ENCODE measurements around the gene DCTD. TPM values are rescaled to one million over a fixed set of nuclear protein-coding genes. Genes with fewer than 3 reads are reported as not detected.

Gene DCTD
- total RNA-seq, 1 experiment from 2014 or later = 100 TPM

- Histone ChIP-seq H2BK20ac (ENCODE audit: low read depth, low read length, poor library complexity, severe bottlenecking) (no peak overlapping the region), H3K18ac (ENCODE audit: insufficient read length, low read depth, low read length) (no peak overlapping the region), H3K23ac (ENCODE audit: insufficient read length, low read depth, low read length) (no peak overlapping the region), H4K20me1 (ENCODE audit: control insufficient read depth, insufficient read depth, insufficient read length) (no peaks in the 10 kb centered on the region), H4K8ac (replicated peaks; ENCODE audit: insufficient read length, low read depth, low read length) (no peak overlapping the region), H3K9ac (ENCODE audit: extremely low read depth, insufficient read length, low read length) (no peak overlapping the region), H3K9me3 (ENCODE audit: control insufficient read depth, low read depth, low read length) (peaks cover 13% of the 10 kb centered on the region), H4K91ac (ENCODE audit: insufficient read length, low read depth, low read length) (no peak overlapping the region), H3K79me1 (ENCODE audit: insufficient read depth, low read depth, low read length, poor library complexity, severe bottlenecking) (no peaks in the 10 kb centered on the region), H3K14ac (ENCODE audit: insufficient read depth, low read length) (no peak overlapping the region), H4K5ac (ENCODE audit: insufficient read length, low read depth, low read length) (no peak overlapping the region), H3K27me3 (ENCODE audit: insufficient read depth, low read length) (no peaks in the 10 kb centered on the region), H3K56ac (ENCODE audit: insufficient read length, low read depth, low read length) (no peak overlapping the region), H3K4ac (ENCODE audit: low read depth, low read length) (no peak overlapping the region), H2BK12ac (ENCODE audit: insufficient read length, low read depth, low read length) (no peak overlapping the region), H3T11ph (ENCODE audit: low read length) (no peak overlapping the region), H2BK120ac (ENCODE audit: low read depth, low read length, poor library complexity, severe bottlenecking) (no peak overlapping the region), H3K27ac (ENCODE audit: insufficient read length, low read depth, low read length) (no peak overlapping the region), H3K23me2 (ENCODE audit: insufficient read length, low read depth, low read length, poor library complexity, severe bottlenecking) (no peaks in the 10 kb centered on the region), H2AFZ (ENCODE audit: low read length) (no peak overlapping the region), H2BK5ac (ENCODE audit: insufficient read length, low read length) (no peak overlapping the region), H3K79me2 (ENCODE audit: insufficient read depth, low read length) (no peaks in the 10 kb centered on the region), H2BK15ac (ENCODE audit: low read depth, low read length) (no peak overlapping the region), H3K4me2 (ENCODE audit: insufficient read depth, insufficient read length, low read length) (no peak overlapping the region), H3K4me1 (ENCODE audit: insufficient read depth, low read length) (no peaks in the 10 kb centered on the region), H2AK5ac (ENCODE audit: insufficient read length, low read length) (no peak overlapping the region)
- H3K27me3 Mint-ChIP-seq (ENCODE audit: low read depth) = no peaks in the 10 kb centered on the region
- WGBS (ENCODE audit: extremely low coverage, insufficient read length, low lambda C conversion rate) = no CpG with 5 or more reads among the region's 3 CpGs
- H3K36me3 Mint-ChIP-seq (ENCODE audit: insufficient read depth in 1 of 3, low read depth in 3 of 3) = peaks cover 49 to 79% (median 75%) of the 10 kb centered on the region in 3 experiments
- H3K4me1 Mint-ChIP-seq = peaks cover 0 to 5% of the 10 kb centered on the region in 2 experiments; a peak in 1 of 4 replicates
- TF ChIP-seq CTCF (conservative IDR thresholded peaks at IDR 0.05) = no peak
- peaks cover 20 to 22% of the 10 kb centered on the region in 2 experiments for H3K9me3 Mint-ChIP-seq
- no peak overlapping the region for H3K4me3 Mint-ChIP-seq
- DNase-seq = no peak
- no peak overlapping the region for H3K27ac Mint-ChIP-seq
Observed at GRCh38 chr4:182885738-182886077, 31.5 kb downstream of the DCTD start.
